GM23248 (cell line): ENCODE measurements around the gene COL18A1. TPM values are rescaled to one million over a fixed set of nuclear protein-coding genes. Genes with fewer than 3 reads are reported as not detected.

Source experiments
- DNase-seq: peaks from one replicate; pipeline ENCODE4 v3.0.0-alpha.2; 2015
- H2AFZ ChIP-seq: fragments of 200-600 bp; sonication (generic); 2 replicates; pipeline ENCODE4 v1.6.1; 2016; ENCODE audit warnings: antibody characterized with exemption
- H3F3A ChIP-seq: fragments of 200-600 bp; sonication (generic); 2 replicates; pipeline ENCODE4 v1.6.1; 2016; ENCODE audit warnings: mild to moderate bottlenecking, antibody characterized with exemption, mixed run types; ENCODE audit not compliant: insufficient read depth
- H3K27ac ChIP-seq: fragments of 200-600 bp; sonication (generic); 2 replicates; pipeline ENCODE4 v1.5.1; 2016; ENCODE audit warnings: mild to moderate bottlenecking
- H3K27me3 ChIP-seq: fragments of 200-600 bp; sonication (generic); replicated peaks from 2 replicates; pipeline ENCODE4 v1.6.1; 2016; ENCODE audit warnings: mild to moderate bottlenecking; ENCODE audit not compliant: insufficient read depth
- H3K36me3 ChIP-seq: fragments of 200-600 bp; sonication (generic); 2 replicates; pipeline ENCODE4 v1.6.1; 2016; ENCODE audit warnings: low read depth, mild to moderate bottlenecking
- H3K4me1 ChIP-seq: fragments of 200-600 bp; sonication (generic); 2 replicates; pipeline ENCODE4 v1.6.1; 2016; ENCODE audit warnings: mild to moderate bottlenecking; ENCODE audit not compliant: insufficient read depth
- H3K4me2 ChIP-seq: fragments of 200-600 bp; sonication (generic); one replicate; pipeline ENCODE4 v1.6.1; 2016; ENCODE audit warnings: mild to moderate bottlenecking; ENCODE audit not compliant: unreplicated experiment
- H3K4me3 ChIP-seq: fragments of 200-600 bp; sonication (generic); 2 replicates; pipeline ENCODE4 v1.5.1; 2016; ENCODE audit warnings: mild to moderate bottlenecking
- H3K79me2 ChIP-seq: fragments of 200-600 bp; sonication (generic); 2 replicates; pipeline ENCODE4 v1.6.1; 2016; ENCODE audit warnings: mild to moderate bottlenecking; ENCODE audit not compliant: insufficient read depth
- H3K9ac ChIP-seq: fragments of 200-600 bp; sonication (generic); 2 replicates; pipeline ENCODE4 v1.6.1; 2016; ENCODE audit warnings: mild to moderate bottlenecking
- H3K9me2 ChIP-seq: fragments of 200-600 bp; sonication (generic); 2 replicates; pipeline ENCODE4 v1.6.1; 2016; ENCODE audit warnings: mixed run types, mild to moderate bottlenecking, moderate library complexity; ENCODE audit not compliant: insufficient read depth
- H3K9me3 ChIP-seq: fragments of 200-600 bp; sonication (generic); one replicate; pipeline ENCODE4 v1.6.1; 2017; ENCODE audit warnings: low read depth
- H4K20me1 ChIP-seq: fragments of 200-600 bp; sonication (generic); 2 replicates; pipeline ENCODE4 v1.6.0; 2016; ENCODE audit not compliant: insufficient read depth
- EZH2 ChIP-seq: fragments of 200-600 bp; sonication (generic); IDR thresholded peaks from 2 replicates; pipeline ENCODE4 v1.6.1; 2018; ENCODE audit warnings: antibody characterized with exemption, mild to moderate bottlenecking; ENCODE audit not compliant: insufficient read depth, poor library complexity, severe bottlenecking
- EZH2phosphoT487 ChIP-seq: fragments of 200-600 bp; sonication (generic); IDR thresholded peaks from 2 replicates; pipeline ENCODE4 v1.6.1; 2018; ENCODE audit warnings: antibody characterized with exemption, moderate library complexity, mild to moderate bottlenecking, low read depth; ENCODE audit not compliant: insufficient read depth
- WGBS, 2 experiments: methylation state at CpG; one replicate each; pipeline ENCODE4 v1.1.6; 2015 to 2017; ENCODE audit warnings: low lambda C conversion rate in 2 of 2, low coverage in 1 of 2; ENCODE audit errors: missing lambda C conversion rate in 2 of 2; 5-methylcytosine and 5-hydroxymethylcytosine counted together
- in situ Hi-C: fragments of 300-500 bp; cut with MboI; formaldehyde crosslinking; loops from 2 replicates; pipeline ENCODE4 v1.15.0; 2020
- polyA plus RNA-seq: library from polyadenylated mRNA; unstranded; fragments of >200 nt; fragmentation: Nextera tagmentation; extraction: Ambion mirVana; gene quantifications from 2 replicates; pipeline ENCODE4 v1.2.1, GENCODE V29; 2016
- total RNA-seq: library from RNA; depleted of rRNA; stranded (reverse); fragments of >200 nt; shearing (Covaris generic); gene quantifications from 2 replicates; pipeline ENCODE4 v1.2.3, GENCODE V29; 2014

The COL18A1 gene
- total and polyA plus RNA-seq, 2 experiments from 2014 or later, result 1.7 to 30.5 TPM

DNA sequence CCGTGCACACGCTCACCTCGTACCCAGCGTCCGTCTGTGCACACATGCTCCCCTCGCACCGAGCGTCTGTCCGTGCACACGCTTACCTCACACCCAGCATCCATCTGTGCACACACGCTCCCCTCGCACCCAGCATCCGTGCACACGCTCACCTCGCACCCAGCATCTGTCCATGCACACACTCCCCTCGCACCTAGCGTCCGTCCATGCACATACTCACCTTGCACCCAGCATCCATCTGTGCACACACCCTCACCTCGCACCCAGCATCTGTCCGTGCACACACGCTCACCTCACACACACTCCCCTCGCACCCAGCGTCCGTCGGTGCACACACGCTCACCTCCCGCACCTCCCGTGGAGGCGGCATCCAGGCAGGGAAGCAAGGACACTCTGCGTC lies 24.4 kb upstream of the COL18A1 start:
- Histone ChIP-seq H3K4me3 (no peak overlapping the region), H3K27ac (no peak overlapping the region), H2AFZ (no peak overlapping the region), H3K9ac (no peak overlapping the region), H3K4me1 (peaks cover 7% of the 10 kb centered on the region; the same call in 1 of the 2 replicates), H3K79me2 (no peaks in the 10 kb centered on the region), H4K20me1 (no peaks in the 10 kb centered on the region), H3K36me3 (no peaks in the 10 kb centered on the region), H3K9me3 (no peaks in the 10 kb centered on the region), H3F3A (no peaks in the 10 kb centered on the region), H3K9me2 (no peaks in the 10 kb centered on the region), H3K27me3 (no peaks in the 10 kb centered on the region), H3K4me2 (no peak overlapping the region)
- in situ Hi-C loops, result no loop called here
- no peak for DNase-seq
- TF ChIP-seq EZH2, result no peak
- no peak for TF ChIP-seq EZH2phosphoT487
- WGBS, 2 experiments, result 83 to 87% methylated on average over 16 to 30 of the region's 30 CpGs

DNA sequence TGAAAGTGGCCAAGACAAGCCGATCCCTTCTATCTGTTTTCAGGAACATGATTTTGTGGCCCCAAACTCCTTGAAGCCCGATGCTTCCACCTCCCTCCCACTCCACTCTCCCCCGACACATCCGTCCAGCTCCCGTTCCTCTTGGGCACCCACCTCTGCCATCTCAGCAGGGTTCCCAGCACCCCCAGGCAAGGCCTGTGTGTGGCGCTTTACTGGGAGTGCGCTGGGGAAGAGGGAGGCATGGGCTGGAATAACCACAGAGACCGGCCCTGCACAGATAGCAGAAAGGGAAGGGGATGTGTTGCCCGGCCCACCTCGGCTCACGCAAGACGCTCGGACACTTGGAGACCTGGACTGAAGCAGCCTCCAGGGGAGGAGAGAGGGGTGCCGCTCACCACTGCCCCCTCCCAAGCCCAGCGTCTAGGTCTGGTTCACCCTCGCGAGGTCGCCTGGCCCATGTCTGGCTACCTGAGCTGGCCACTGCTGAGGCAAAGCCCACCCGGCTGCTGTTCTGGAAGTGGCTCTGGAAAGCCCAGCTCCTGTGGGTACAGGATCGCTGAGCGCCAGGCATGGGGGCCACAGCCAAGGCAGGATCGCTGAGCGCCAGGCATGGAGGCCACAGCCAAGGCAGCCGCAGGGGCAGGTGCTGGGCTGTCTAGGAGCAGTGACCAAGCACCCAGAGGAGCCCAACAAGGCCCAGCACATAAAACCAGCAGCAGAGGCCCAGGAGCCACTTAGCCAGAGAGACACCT lies 23.8 kb upstream of the COL18A1 start:
- Histone ChIP-seq H4K20me1 (no peaks in the 10 kb centered on the region), H2AFZ (no peak overlapping the region), H3K9me2 (no peaks in the 10 kb centered on the region), H3K79me2 (no peaks in the 10 kb centered on the region), H3K36me3 (no peaks in the 10 kb centered on the region), H3K9me3 (no peaks in the 10 kb centered on the region), H3K4me3 (no peak overlapping the region), H3K4me1 (peaks cover 7% of the 10 kb centered on the region; the same call in 1 of the 2 replicates), H3F3A (no peaks in the 10 kb centered on the region), H3K27me3 (no peaks in the 10 kb centered on the region), H3K9ac (no peak overlapping the region), H3K4me2 (no peak overlapping the region), H3K27ac (no peak overlapping the region)
- in situ Hi-C loops, result no loop called here
- 91 to 94% methylated on average over 22 to 24 of the region's 24 CpGs for WGBS, 2 experiments
- DNase-seq, result no peak
- no peak for TF ChIP-seq EZH2phosphoT487
- no peak for TF ChIP-seq EZH2

DNA sequence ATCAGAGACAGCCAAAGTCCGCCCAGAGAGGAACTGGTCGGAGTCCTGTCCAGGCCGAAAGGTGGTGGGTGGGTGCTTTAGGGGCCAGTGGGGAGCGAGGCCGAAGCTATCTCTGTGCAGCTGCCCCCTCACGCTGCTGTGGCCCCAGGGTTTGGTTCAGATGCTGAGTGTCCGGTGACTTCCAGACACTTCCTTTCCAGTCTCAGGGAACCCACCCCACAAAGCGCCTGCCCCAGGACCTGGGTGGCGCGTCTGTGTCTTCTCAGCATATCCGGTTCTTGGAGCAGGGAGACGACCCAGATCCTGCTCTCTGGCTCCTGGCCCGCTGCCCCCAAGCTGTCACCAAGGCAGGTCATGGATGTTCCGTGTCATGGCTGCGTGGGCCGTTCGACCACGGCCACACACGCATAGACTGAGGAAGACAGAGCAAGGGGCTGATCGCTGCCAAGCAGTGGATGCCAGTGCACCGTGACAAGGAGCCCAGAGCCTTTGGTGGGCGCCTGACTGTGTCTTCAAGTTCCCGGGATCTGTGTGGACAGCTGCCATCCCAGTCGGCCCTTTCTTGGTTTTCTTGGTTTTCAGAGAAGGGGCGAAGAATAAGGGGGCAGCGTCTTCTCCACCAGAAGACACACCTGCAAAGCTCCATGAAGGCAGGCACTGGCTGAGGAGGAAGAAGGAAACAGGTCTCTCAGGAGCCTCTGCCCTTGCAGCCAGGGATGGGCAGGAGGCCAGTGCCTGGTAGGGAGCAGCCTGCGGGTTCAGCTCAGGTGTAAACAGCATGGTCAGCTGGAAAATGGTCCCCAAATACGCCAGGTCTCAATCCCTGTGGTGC lies 22.9 kb upstream of the COL18A1 start:
- H3K4me2 ChIP-seq, result no peak overlapping the region
- TF ChIP-seq EZH2, result no peak
- no peak for TF ChIP-seq EZH2phosphoT487
- H3K27ac ChIP-seq, result no peak overlapping the region
- H3K9me3 ChIP-seq, result no peaks in the 10 kb centered on the region
- no peaks in the 10 kb centered on the region for H3K9me2 ChIP-seq
- H3K4me3 ChIP-seq, result no peak overlapping the region
- H3K27me3 ChIP-seq, result no peaks in the 10 kb centered on the region
- H3K4me1 ChIP-seq, result peaks cover 9% of the 10 kb centered on the region; the same call in 1 of the 2 replicates
- no peaks in the 10 kb centered on the region for H3K79me2 ChIP-seq
- no peaks in the 10 kb centered on the region for H4K20me1 ChIP-seq
- 81 to 86% methylated on average over 28 of the region's 28 CpGs for whole genome bisulfite sequencing, 2 experiments
- no peak overlapping the region for H2AFZ ChIP-seq
- no peak for DNase-seq
- peaks cover 5% of the 10 kb centered on the region; the same call in 1 of the 2 replicates for H3F3A ChIP-seq
- no peaks in the 10 kb centered on the region for H3K36me3 ChIP-seq
- in situ Hi-C loops, result no loop called here
- H3K9ac ChIP-seq, result no peak overlapping the region

DNA sequence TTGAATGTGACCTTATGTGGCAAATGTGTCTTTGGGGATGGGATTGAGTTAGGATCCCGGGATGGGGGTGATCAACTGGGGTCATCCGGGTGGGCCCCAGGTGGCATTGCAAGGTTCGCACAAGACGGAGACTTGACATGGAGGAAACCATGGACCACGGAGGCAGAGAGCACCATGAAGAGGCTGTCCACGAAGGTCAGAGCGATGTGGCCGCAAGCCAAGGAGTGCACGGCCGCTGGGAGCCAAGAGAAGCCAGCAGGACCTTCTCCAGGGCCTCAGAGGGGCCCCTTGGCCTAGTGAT lies 22.3 kb upstream of the COL18A1 start:
- peaks cover 14% of the 10 kb centered on the region; the same call in 1 of the 2 replicates for H3K4me1 ChIP-seq
- no peak overlapping the region for H2AFZ ChIP-seq
- H3K4me3 ChIP-seq, result no peak overlapping the region
- no peak overlapping the region for H3K4me2 ChIP-seq
- DNase-seq, result no peak
- no peak overlapping the region for H3K27ac ChIP-seq
- H3K9ac ChIP-seq, result no peak overlapping the region
- TF ChIP-seq EZH2 (no peak), EZH2phosphoT487 (no peak)
- no peaks in the 10 kb centered on the region for H3K27me3 ChIP-seq
- peaks cover 10% of the 10 kb centered on the region; the same call in 1 of the 2 replicates for H3F3A ChIP-seq
- no peaks in the 10 kb centered on the region for H3K9me3 ChIP-seq
- no peaks in the 10 kb centered on the region for H4K20me1 ChIP-seq
- no peaks in the 10 kb centered on the region for H3K36me3 ChIP-seq
- no peaks in the 10 kb centered on the region for H3K9me2 ChIP-seq
- 94% methylated on average over 10 of the region's 10 CpGs for WGBS, 2 experiments
- in situ Hi-C loops, result no loop called here
- H3K79me2 ChIP-seq, result no peaks in the 10 kb centered on the region
